Neural cell (in vitro differentiated cells): ENCODE data around the gene DOP1B. TPM values are rescaled to one million over a fixed set of nuclear protein-coding genes. Genes with fewer than 3 reads are reported as not detected.

Source experiments
- H2AFZ ChIP-seq: fragments of 200-600, 300-800 bp; sonication (generic), shearing (Covaris generic); 2 replicates; pipeline ENCODE4 v1.6.0; 2014; ENCODE audit warnings: low read depth, mild to moderate bottlenecking, antibody characterized with exemption, low read length, moderate library complexity
- H3F3A ChIP-seq: fragments of 200-600 bp; shearing (Covaris generic); 2 replicates; pipeline ENCODE4 v1.6.1; 2016; ENCODE audit warnings: mild to moderate bottlenecking, moderate library complexity, mixed read lengths, antibody characterized with exemption, low read length; ENCODE audit not compliant: insufficient read depth, poor library complexity, severe bottlenecking
- H3K27ac ChIP-seq: fragments of 200-600, 300-800 bp; sonication (generic), shearing (Covaris generic); 2 replicates; pipeline ENCODE4 v1.5.1; 2014; ENCODE audit warnings: mild to moderate bottlenecking, low read length, moderate library complexity
- H3K27me3 ChIP-seq: fragments of 300-800, 200-600 bp; sonication (generic), shearing (Covaris generic); 2 replicates; pipeline ENCODE4 v1.6.0; 2014; ENCODE audit warnings: mild to moderate bottlenecking, low read depth, low read length, moderate library complexity; ENCODE audit not compliant: insufficient read depth
- H3K36me3 ChIP-seq: fragments of 300-800, 200-600 bp; sonication (generic), shearing (Covaris generic); 2 replicates; pipeline ENCODE4 v1.5.1; 2014; ENCODE audit warnings: mild to moderate bottlenecking, antibody characterized with exemption, low read length, moderate library complexity; ENCODE audit not compliant: insufficient read depth
- H3K4me2 ChIP-seq: fragments of 300-800, 200-600 bp; sonication (generic), shearing (Covaris generic); 2 replicates; pipeline ENCODE4 v1.6.0; 2014; ENCODE audit warnings: mild to moderate bottlenecking, low read length
- H3K4me3 ChIP-seq: fragments of 300-800, 200-600 bp; sonication (generic), shearing (Covaris generic); 2 replicates; pipeline ENCODE4 v1.5.1; 2014; ENCODE audit warnings: mild to moderate bottlenecking, low read length, moderate library complexity
- H3K79me2 ChIP-seq: fragments of 200-600 bp; shearing (Covaris generic); replicated peaks from 2 replicates; pipeline ENCODE4 v1.6.0; 2014; ENCODE audit warnings: mild to moderate bottlenecking, low read length, moderate library complexity; ENCODE audit not compliant: insufficient read depth
- H3K9ac ChIP-seq: fragments of 300-800, 200-600 bp; sonication (generic), shearing (Covaris generic); 2 replicates; pipeline ENCODE4 v1.6.1; 2016; ENCODE audit warnings: mild to moderate bottlenecking, low read length, mixed read lengths
- H3K9me2 ChIP-seq: fragments of 200-600 bp; shearing (Covaris generic); 2 replicates; pipeline ENCODE4 v1.6.1; 2016; ENCODE audit warnings: mild to moderate bottlenecking, low read length, mixed read lengths; ENCODE audit not compliant: insufficient read depth
- H3K9me3 ChIP-seq: fragments of 200-600, 300-800 bp; sonication (generic), shearing (Covaris generic); 2 replicates; pipeline ENCODE4 v1.6.1; 2016; ENCODE audit warnings: mild to moderate bottlenecking, mixed run types, low read length, moderate library complexity, mixed read lengths
- H4K20me1 ChIP-seq: fragments of 200-600 bp; shearing (Covaris generic); 2 replicates; pipeline ENCODE4 v1.6.1; 2016; ENCODE audit warnings: mild to moderate bottlenecking, mixed run types; ENCODE audit not compliant: insufficient read depth
- CTCF ChIP-seq: fragments of 450-650 bp; IDR thresholded peaks from 2 replicates; pipeline ENCODE4 v1.5.1; 2014; ENCODE audit warnings: antibody characterized with exemption, mild to moderate bottlenecking, moderate library complexity; ENCODE audit not compliant: poor library complexity, severe bottlenecking
- EP300 ChIP-seq: fragments of 450-650 bp; conservative IDR thresholded peaks from 2 replicates; pipeline ENCODE4 v1.6.1; 2014; ENCODE audit warnings: antibody characterized with exemption, mild to moderate bottlenecking, moderate library complexity; ENCODE audit not compliant: poor library complexity, severe bottlenecking
- EZH2 ChIP-seq: fragments of 200-600, 300-800 bp; shearing (Covaris generic), sonication (generic); IDR thresholded peaks from 2 replicates; pipeline ENCODE4 v1.6.1; 2014; ENCODE audit warnings: antibody characterized with exemption, low read length, borderline replicate concordance, mild to moderate bottlenecking; ENCODE audit not compliant: insufficient read depth, poor library complexity, severe bottlenecking
- MXI1 ChIP-seq: fragments of 450-650 bp; conservative IDR thresholded peaks from 2 replicates; pipeline ENCODE4 v1.6.1; 2014; ENCODE audit warnings: antibody characterized with exemption, mild to moderate bottlenecking; ENCODE audit not compliant: poor library complexity, severe bottlenecking
- POLR2AphosphoS5 ChIP-seq: IDR thresholded peaks from 2 replicates; pipeline ENCODE4 v1.6.1; 2012
- RAD21 ChIP-seq: fragments of 450-650 bp; conservative IDR thresholded peaks from 2 replicates; pipeline ENCODE4 v1.6.1; 2014; ENCODE audit warnings: antibody characterized with exemption, mild to moderate bottlenecking, moderate library complexity
- SMC3 ChIP-seq: fragments of 450-650 bp; conservative IDR thresholded peaks from 2 replicates; pipeline ENCODE4 v1.6.1; 2014; ENCODE audit warnings: antibody characterized with exemption, mild to moderate bottlenecking, moderate library complexity; ENCODE audit not compliant: poor library complexity
- TAF1 ChIP-seq: IDR thresholded peaks from 2 replicates; pipeline ENCODE4 v1.6.1; 2012; ENCODE audit warnings: low read depth
- polyA plus RNA-seq: library from polyadenylated mRNA; depleted of rRNA; stranded (reverse); fragments of >200 nt; gene quantifications from 2 replicates; pipeline ENCODE4 v1.2.3, GENCODE V29; 2014
- TF ChIP-seq, protein P1 (sequence below): IDR thresholded peaks from 2 replicates; pipeline ENCODE4 v1.6.1; 2012; ENCODE audit warnings: borderline replicate concordance

The DOP1B gene
- polyA plus RNA-seq, 1 donor from 2014 or later, result 14.0 TPM

GRCh38 chr21:36178349-36178748, 21.7 kb downstream of the DOP1B start:
- no peak overlapping the region for H3K4me2 ChIP-seq
- TF ChIP-seq, protein P1, sequence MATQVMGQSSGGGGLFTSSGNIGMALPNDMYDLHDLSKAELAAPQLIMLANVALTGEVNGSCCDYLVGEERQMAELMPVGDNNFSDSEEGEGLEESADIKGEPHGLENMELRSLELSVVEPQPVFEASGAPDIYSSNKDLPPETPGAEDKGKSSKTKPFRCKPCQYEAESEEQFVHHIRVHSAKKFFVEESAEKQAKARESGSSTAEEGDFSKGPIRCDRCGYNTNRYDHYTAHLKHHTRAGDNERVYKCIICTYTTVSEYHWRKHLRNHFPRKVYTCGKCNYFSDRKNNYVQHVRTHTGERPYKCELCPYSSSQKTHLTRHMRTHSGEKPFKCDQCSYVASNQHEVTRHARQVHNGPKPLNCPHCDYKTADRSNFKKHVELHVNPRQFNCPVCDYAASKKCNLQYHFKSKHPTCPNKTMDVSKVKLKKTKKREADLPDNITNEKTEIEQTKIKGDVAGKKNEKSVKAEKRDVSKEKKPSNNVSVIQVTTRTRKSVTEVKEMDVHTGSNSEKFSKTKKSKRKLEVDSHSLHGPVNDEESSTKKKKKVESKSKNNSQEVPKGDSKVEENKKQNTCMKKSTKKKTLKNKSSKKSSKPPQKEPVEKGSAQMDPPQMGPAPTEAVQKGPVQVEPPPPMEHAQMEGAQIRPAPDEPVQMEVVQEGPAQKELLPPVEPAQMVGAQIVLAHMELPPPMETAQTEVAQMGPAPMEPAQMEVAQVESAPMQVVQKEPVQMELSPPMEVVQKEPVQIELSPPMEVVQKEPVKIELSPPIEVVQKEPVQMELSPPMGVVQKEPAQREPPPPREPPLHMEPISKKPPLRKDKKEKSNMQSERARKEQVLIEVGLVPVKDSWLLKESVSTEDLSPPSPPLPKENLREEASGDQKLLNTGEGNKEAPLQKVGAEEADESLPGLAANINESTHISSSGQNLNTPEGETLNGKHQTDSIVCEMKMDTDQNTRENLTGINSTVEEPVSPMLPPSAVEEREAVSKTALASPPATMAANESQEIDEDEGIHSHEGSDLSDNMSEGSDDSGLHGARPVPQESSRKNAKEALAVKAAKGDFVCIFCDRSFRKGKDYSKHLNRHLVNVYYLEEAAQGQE, result no peak
- TF ChIP-seq EP300 (no peak), MXI1 (no peak), EZH2 (no peak), POLR2AphosphoS5 (no peak), CTCF (no peak), TAF1 (no peak), SMC3 (no peak), RAD21 (no peak)
- H3K4me3 ChIP-seq, result no peak overlapping the region
- no peaks in the 10 kb centered on the region for H3K27me3 ChIP-seq
- H3K79me2 ChIP-seq, result no peaks in the 10 kb centered on the region
- no peaks in the 10 kb centered on the region for H3F3A ChIP-seq
- no peak overlapping the region for H2AFZ ChIP-seq
- H3K9me2 ChIP-seq, result no peaks in the 10 kb centered on the region
- H3K9ac ChIP-seq, result no peak overlapping the region
- no peaks in the 10 kb centered on the region for H3K9me3 ChIP-seq
- H4K20me1 ChIP-seq, result no peaks in the 10 kb centered on the region
- H3K36me3 ChIP-seq, result no peaks in the 10 kb centered on the region
- no peak overlapping the region for H3K27ac ChIP-seq

DNA sequence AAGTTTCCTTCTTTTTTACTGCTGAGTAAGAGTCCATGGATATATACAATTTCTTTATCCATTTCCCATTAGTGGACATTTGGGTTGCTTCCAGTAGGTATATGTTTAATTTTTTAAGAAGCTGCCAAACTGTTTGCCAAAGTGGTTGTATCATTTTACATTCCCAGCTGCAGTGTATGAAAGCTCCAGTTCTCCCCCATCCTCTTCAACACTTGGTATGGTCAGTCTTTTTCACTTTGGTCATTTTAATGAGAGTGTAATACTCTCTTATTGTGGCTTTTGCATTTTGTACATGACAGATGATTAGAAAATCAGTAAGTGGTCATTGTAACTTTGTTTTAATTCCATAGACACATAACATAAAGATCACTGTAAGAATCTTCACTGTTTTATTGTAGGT, 22.5 kb downstream of the DOP1B start:
- TF ChIP-seq, protein P1, result no peak
- no peak for TF ChIP-seq EP300
- TF ChIP-seq EZH2, result no peak
- no peak for TF ChIP-seq TAF1
- no peak for TF ChIP-seq MXI1
- no peak for TF ChIP-seq CTCF
- TF ChIP-seq SMC3, result no peak
- no peak for TF ChIP-seq RAD21
- TF ChIP-seq POLR2AphosphoS5, result no peak
- no peak overlapping the region for H3K9ac ChIP-seq
- no peak overlapping the region for H3K27ac ChIP-seq
- no peaks in the 10 kb centered on the region for H4K20me1 ChIP-seq
- no peaks in the 10 kb centered on the region for H3K36me3 ChIP-seq
- H2AFZ ChIP-seq, result no peak overlapping the region
- no peaks in the 10 kb centered on the region for H3K79me2 ChIP-seq
- no peaks in the 10 kb centered on the region for H3K9me2 ChIP-seq
- no peaks in the 10 kb centered on the region for H3K9me3 ChIP-seq
- no peak overlapping the region for H3K4me3 ChIP-seq
- no peaks in the 10 kb centered on the region for H3K27me3 ChIP-seq
- H3K4me2 ChIP-seq, result no peak overlapping the region
- no peaks in the 10 kb centered on the region for H3F3A ChIP-seq
